Stimulated activated CD8-positive, alpha-beta memory T cell treated with anti-CD3 and anti-CD28 coated beads, Interleukin-15, amount 100 ng/mL, for 4 hours (primary cell): ENCODE results near the gene KCNT2.

ENCODE experiments used
- DNase-seq, 2 donors: peaks; one replicate each; pipeline ENCODE4 v3.0.0-alpha.2; 2020; ENCODE audit warnings: low read depth in 2 of 2

Gene KCNT2

GRCh38 chr1:196205882-196206281 is 402.4 kb downstream of the KCNT2 start:
- no peak for DNase-seq

DNA sequence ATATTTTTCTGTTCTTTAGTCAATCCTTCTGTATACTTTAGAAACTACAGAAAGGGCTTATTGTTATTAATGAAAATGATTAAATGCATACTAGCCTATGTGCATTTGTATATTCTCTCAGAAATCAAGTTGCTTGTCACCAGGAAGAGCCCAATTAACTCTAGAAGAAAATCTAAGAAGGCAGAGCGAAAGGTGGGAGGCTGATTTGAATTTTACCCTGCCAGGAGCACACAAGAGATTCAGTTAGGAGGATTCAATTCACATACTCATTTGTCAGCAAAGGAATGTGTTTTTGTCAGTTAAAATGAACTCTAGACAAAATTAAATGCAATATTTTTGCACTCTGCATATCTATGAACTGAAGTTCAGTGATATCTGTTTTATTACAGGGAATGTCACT is 411.8 kb downstream of the KCNT2 start:
- DNase-seq = no peak

GRCh38 chr1:196193896-196194559 is 414.2 kb downstream of the KCNT2 start:
- no peak for DNase-seq

GRCh38 chr1:196183941-196184340 is 424.3 kb downstream of the KCNT2 start:
- no peak for DNase-seq

DNA sequence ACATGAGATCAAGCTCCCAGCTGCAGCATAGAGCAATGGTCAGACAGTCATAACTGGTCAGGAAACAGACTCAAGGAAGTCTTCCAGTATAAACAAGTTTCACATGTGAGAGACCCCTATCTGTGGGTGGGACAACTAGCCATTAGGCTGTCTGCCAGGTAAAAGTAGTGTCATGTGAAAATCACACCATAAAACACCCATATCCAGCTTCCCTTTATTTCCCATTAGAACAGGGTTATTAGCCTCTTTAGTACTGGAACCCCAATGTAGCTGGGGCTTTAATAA is 426.7 kb downstream of the KCNT2 start:
- DNase-seq = no peak

DNA sequence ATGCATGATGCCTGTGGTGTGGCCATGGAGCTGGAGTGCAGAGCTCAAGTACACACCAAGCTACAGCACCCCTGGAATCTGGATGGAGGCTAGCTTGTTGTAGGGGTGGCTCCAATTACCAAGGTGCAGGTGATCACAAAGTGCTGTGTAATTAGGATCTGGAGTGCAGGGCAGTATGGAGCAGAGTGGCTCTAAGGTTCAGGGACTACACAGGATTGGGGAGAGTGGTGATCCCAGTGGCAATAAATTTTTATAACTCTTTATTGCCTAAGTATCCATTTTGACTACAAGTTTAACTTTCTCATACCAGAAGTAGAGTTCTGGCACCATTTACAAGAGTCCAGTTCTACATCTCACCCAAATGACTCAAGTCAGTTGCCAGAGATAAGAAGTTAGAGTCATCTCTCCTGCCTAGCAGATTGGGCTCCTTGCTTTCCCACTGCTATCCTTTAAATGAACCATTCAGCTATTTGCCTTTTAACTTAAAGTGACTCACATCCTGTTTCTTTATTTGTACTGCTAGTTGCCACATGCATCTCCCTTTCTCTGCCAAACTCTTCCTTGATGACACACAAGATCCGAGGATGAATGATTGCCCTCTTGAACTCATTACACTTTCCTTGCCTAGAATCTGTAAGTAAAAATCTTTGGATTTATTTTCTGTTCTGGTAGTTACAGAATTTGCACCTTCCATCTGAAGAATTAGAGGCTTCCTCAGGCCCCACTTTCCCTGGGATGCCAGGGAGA is 427.2 kb downstream of the KCNT2 start:
- no peak for DNase-seq

- no peak for DNase-seq
Measured at GRCh38 chr1:196178083-196178635, 430.1 kb downstream of the KCNT2 start.
